ENCODE results near the gene GNG2. TPM values are rescaled to one million over a fixed set of nuclear protein-coding genes. Genes with fewer than 3 reads are reported as not detected.

Gene GNG2
- total RNA-seq, 1 donor from 2014 or later, result 80.8 TPM

DNA sequence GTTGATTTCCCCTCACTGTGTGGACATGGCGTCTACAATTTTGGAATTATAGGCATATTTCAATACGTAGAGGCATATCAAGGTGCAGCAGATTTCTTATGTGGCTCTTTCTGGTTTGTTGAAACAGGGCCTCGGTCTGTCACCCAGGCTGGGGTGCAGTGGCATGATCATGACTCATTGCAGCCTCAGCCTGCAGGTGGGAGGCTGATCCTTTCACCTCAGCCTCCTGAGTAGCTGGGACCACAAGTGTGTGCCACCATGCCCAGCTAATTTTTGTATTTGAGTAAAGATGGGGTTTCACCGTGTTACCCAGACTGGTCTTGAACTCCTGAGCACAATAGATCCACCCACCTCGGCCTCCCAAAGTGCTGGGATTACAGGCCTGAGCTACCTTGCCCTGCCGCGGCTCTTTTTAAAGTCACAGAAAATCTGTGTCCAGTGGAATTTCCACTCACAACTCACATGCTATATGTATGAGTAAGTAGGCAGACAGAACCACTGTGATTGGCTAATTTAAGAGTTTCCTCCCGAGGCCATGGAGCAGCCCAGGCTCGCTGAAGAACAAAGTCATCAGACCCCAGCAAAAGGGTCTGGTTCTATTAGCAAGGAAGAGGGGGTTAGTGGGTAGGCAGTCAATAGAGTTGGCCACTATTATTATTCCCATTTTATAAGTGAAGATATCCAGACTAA, 9.1 kb downstream of the GNG2 start:
- Mint-ChIP-seq H3K4me3 (ENCODE audit: unreplicated experiment) (no peak overlapping the region), H3K36me3 (ENCODE audit: low read depth, unreplicated experiment) (no peaks in the 10 kb centered on the region), H3K27me3 (ENCODE audit: unreplicated experiment) (no peaks in the 10 kb centered on the region), H3K4me1 (ENCODE audit: unreplicated experiment) (peaks cover 26% of the 10 kb centered on the region), H3K27ac (ENCODE audit: unreplicated experiment) (no peak overlapping the region), H3K9me3 (ENCODE audit: unreplicated experiment) (no peaks in the 10 kb centered on the region)
- no peak for DNase-seq (ENCODE audit: low spot score)
- TF ChIP-seq, protein P1, sequence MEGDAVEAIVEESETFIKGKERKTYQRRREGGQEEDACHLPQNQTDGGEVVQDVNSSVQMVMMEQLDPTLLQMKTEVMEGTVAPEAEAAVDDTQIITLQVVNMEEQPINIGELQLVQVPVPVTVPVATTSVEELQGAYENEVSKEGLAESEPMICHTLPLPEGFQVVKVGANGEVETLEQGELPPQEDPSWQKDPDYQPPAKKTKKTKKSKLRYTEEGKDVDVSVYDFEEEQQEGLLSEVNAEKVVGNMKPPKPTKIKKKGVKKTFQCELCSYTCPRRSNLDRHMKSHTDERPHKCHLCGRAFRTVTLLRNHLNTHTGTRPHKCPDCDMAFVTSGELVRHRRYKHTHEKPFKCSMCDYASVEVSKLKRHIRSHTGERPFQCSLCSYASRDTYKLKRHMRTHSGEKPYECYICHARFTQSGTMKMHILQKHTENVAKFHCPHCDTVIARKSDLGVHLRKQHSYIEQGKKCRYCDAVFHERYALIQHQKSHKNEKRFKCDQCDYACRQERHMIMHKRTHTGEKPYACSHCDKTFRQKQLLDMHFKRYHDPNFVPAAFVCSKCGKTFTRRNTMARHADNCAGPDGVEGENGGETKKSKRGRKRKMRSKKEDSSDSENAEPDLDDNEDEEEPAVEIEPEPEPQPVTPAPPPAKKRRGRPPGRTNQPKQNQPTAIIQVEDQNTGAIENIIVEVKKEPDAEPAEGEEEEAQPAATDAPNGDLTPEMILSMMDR (IDR thresholded peaks at IDR 0.05; ENCODE audit: unreplicated experiment), result no peak

DNA sequence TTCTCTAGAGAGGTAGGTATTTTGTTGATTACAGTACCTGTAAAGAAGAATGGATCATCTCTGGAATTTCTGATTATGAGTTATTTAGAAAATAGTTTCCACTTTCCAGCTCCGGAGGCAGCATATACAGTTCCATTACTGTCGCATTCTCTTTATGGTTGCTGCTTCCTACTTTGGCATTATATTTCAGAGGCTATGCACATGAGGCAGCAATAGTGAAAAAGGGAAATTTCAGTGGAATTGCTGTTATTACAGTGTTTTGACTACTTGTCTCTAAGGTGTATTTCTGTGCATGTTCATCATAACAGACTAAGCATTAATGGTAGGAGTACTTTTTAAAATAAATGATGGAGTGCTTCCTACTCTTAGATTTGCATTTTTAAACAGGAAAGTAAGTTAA, 10.2 kb downstream of the GNG2 start:
- Mint-ChIP-seq H3K4me3 (ENCODE audit: unreplicated experiment) (no peak overlapping the region), H3K9me3 (ENCODE audit: unreplicated experiment) (no peaks in the 10 kb centered on the region), H3K27me3 (ENCODE audit: unreplicated experiment) (no peaks in the 10 kb centered on the region), H3K27ac (ENCODE audit: unreplicated experiment) (no peak overlapping the region), H3K36me3 (ENCODE audit: low read depth, unreplicated experiment) (no peaks in the 10 kb centered on the region), H3K4me1 (ENCODE audit: unreplicated experiment) (peaks cover 21% of the 10 kb centered on the region)
- DNase-seq (ENCODE audit: low spot score), result no peak
- TF ChIP-seq, protein P1 (IDR thresholded peaks at IDR 0.05; ENCODE audit: unreplicated experiment), result no peak

DNA sequence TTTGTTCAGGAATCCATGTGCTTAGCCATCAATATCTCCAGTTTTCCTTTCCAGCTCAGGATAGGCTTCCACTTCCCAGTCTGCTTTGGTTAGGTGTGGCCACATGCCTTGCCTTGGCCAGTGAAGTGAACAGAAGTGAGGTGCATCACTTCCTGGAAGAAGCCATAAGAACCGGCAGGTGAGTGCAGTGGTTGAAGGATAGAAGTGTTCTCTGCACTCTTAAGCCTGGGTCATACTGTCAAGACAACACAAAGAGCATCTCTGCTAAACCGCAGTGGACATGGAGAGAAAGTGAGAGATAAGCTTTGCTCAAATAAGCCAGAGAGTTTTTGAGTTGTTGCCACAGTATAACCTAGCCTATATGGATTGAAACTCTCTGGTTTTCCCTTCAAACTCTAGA, 11.4 kb downstream of the GNG2 start:
- TF ChIP-seq, protein P1 (IDR thresholded peaks at IDR 0.05; ENCODE audit: unreplicated experiment), result no peak
- Mint-ChIP-seq H3K4me1 (ENCODE audit: unreplicated experiment) (peaks cover 28% of the 10 kb centered on the region), H3K9me3 (ENCODE audit: unreplicated experiment) (no peaks in the 10 kb centered on the region), H3K27ac (ENCODE audit: unreplicated experiment) (no peak overlapping the region), H3K36me3 (ENCODE audit: low read depth, unreplicated experiment) (no peaks in the 10 kb centered on the region), H3K4me3 (ENCODE audit: unreplicated experiment) (no peak overlapping the region), H3K27me3 (ENCODE audit: unreplicated experiment) (no peaks in the 10 kb centered on the region)
- DNase-seq (ENCODE audit: low spot score), result no peak

DNA sequence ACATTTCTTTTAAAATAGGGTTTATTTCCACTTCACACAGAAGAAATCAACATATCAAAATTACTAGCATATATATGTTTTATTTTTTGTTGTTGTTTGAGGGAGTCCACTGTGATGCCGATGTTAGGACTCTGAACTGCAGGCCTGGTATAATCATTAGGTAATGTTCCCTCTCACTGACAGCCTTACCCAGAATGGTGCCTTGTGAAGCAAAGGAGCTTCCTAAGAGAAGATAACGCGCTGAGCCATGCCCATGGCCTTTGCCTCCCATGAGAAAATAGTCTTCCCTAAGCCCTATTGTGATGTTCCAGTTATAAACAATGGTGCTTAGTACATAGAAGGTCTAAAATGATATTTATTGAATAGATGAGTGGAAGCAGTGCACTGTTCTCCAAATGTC, 12.0 kb downstream of the GNG2 start:
- H3K4me3 Mint-ChIP-seq (ENCODE audit: unreplicated experiment), result no peak overlapping the region
- H3K36me3 Mint-ChIP-seq (ENCODE audit: low read depth, unreplicated experiment), result no peaks in the 10 kb centered on the region
- peak overlapping the region; percentile 93 for H3K27ac Mint-ChIP-seq (ENCODE audit: unreplicated experiment)
- peaks cover 34% of the 10 kb centered on the region for H3K4me1 Mint-ChIP-seq (ENCODE audit: unreplicated experiment)
- no peaks in the 10 kb centered on the region for H3K27me3 Mint-ChIP-seq (ENCODE audit: unreplicated experiment)
- H3K9me3 Mint-ChIP-seq (ENCODE audit: unreplicated experiment), result no peaks in the 10 kb centered on the region
- DNase-seq (ENCODE audit: low spot score), result no peak
- TF ChIP-seq, protein P1 (IDR thresholded peaks at IDR 0.05; ENCODE audit: unreplicated experiment), result no peak

DNA sequence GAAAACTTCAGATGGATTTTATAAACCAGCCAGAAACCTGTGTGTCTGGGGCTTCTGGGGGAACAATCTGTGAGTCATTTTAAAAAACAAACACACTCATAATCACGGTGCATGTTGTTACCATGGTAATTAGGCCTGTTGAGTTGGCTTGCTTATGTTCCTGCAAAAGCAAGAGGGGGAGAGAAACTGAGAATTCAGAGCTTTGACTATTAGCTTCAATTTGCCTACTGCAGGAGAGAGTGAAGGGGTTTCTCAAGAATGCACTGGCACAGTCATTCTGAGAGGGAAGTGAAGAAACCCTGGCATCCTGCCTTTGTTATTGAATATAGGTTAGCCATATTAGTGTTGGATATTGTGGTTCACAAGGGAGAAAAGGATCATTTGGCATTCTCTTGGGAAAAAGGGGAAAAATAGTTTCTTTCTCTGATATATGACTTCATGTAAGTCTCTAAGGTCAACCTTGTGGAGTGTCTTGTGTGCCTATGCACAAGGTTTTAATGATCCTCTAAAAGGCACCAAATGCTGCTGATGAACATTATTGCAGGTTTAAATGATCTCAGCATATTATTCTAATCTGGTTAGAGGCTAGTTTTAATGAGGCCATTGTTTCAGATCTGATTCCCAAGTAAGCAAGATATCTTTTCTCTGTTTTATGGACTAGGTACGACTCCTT, 12.9 kb downstream of the GNG2 start:
- no peak for DNase-seq (ENCODE audit: low spot score)
- no peaks in the 10 kb centered on the region for H3K9me3 Mint-ChIP-seq (ENCODE audit: unreplicated experiment)
- TF ChIP-seq, protein P1 (IDR thresholded peaks at IDR 0.05; ENCODE audit: unreplicated experiment), result no peak
- H3K4me3 Mint-ChIP-seq (ENCODE audit: unreplicated experiment), result peak overlapping the region; percentile 77
- peak overlapping the region; percentile 93 for H3K27ac Mint-ChIP-seq (ENCODE audit: unreplicated experiment)
- H3K27me3 Mint-ChIP-seq (ENCODE audit: unreplicated experiment), result peaks cover 1% of the 10 kb centered on the region
- peaks cover 35% of the 10 kb centered on the region for H3K4me1 Mint-ChIP-seq (ENCODE audit: unreplicated experiment)
- H3K36me3 Mint-ChIP-seq (ENCODE audit: low read depth, unreplicated experiment), result no peaks in the 10 kb centered on the region

Data from endothelial cell (in vitro differentiated cells).